ENCODE results near the gene DSCAML1.

DNA sequence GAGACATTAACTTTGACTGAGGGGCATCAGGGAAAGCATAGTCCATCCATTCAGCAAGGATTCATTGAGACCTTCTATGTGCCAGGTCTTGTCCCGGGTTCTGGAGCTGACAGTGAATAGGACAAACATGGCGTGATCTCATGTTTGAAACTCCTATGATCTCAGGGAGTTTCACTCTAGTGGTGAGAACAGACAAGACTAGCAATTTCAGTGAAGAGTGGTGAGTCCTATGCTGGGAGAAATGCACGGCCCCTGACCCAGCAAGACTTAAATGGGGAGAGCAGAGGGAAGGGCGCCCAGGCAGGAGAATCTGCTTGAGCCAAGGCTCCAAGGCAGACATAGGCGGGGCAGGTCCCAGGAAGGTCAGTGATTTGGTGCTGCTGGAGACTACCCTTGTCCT, 313.6 kb downstream of the DSCAML1 start:
- TF ChIP-seq, protein P1, sequence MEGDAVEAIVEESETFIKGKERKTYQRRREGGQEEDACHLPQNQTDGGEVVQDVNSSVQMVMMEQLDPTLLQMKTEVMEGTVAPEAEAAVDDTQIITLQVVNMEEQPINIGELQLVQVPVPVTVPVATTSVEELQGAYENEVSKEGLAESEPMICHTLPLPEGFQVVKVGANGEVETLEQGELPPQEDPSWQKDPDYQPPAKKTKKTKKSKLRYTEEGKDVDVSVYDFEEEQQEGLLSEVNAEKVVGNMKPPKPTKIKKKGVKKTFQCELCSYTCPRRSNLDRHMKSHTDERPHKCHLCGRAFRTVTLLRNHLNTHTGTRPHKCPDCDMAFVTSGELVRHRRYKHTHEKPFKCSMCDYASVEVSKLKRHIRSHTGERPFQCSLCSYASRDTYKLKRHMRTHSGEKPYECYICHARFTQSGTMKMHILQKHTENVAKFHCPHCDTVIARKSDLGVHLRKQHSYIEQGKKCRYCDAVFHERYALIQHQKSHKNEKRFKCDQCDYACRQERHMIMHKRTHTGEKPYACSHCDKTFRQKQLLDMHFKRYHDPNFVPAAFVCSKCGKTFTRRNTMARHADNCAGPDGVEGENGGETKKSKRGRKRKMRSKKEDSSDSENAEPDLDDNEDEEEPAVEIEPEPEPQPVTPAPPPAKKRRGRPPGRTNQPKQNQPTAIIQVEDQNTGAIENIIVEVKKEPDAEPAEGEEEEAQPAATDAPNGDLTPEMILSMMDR (IDR thresholded peaks at IDR 0.05) = no peak
- no peak for TF ChIP-seq POLR2A (IDR thresholded peaks at IDR 0.05)

Measured in uterus (tissue), 2 donors.